ENCODE data around the gene PLA2G15. TPM values are rescaled to one million over a fixed set of nuclear protein-coding genes. Genes with fewer than 3 reads are reported as not detected.

The PLA2G15 gene
- total and polyA plus RNA-seq, 5 donors from 2014 or later = 7.5 to 10.3 (median 9.4) TPM

DNA sequence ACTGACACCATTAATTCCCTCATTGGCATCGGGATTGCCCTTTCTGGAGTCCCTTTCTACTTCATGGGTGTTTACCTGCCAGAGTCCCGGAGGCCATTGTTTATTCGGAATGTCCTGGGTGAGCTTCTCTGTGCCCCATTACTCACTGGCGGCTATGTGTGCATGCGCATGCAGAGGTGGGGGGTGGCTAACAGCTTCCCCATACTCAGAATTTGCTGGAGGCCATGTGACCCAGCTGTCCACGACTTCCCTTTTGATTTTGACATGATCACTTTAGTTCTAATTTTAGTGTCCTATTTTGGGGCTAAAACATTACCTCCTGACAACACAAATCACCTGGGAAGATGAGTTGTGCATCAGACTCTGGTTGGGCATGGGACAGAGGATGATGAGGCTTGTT, 51.5 kb downstream of the PLA2G15 start:
- no peaks in the 10 kb centered on the region for H3K27me3 Mint-ChIP-seq
- Histone ChIP-seq H3K27ac (ENCODE audit: insufficient read depth, low read length, poor library complexity, severe bottlenecking) (no peak overlapping the region), H3K4me1 (ENCODE audit: control insufficient read depth, insufficient read depth, low read length, poor library complexity, severe bottlenecking) (peaks cover 12% of the 10 kb centered on the region), H3K36me3 (ENCODE audit: control insufficient read depth, insufficient read depth, low read length) (peaks cover 93% of the 10 kb centered on the region), H3K9me3 (ENCODE audit: control insufficient read depth in 2 of 2, low read length in 2 of 2) (no peaks in the 10 kb centered on the region), H3K27me3 (ENCODE audit: control insufficient read depth, insufficient read depth, low read length) (no peaks in the 10 kb centered on the region), H3K4me3 (ENCODE audit: low read depth, low read length) (no peak overlapping the region)
- peaks cover 56% of the 10 kb centered on the region for H3K36me3 Mint-ChIP-seq
- H3K4me3 Mint-ChIP-seq = no peak overlapping the region
- H3K27ac Mint-ChIP-seq = peak overlapping the region; percentile 57 to 84 (median 75)
- H3K4me1 Mint-ChIP-seq = peaks cover 14 to 61% (median 26%) of the 10 kb centered on the region in 4 donors
- DNase-seq (no peak), ATAC-seq (ENCODE audit: low read depth in 2 of 2) (no peak)
- no peaks in the 10 kb centered on the region for H3K9me3 Mint-ChIP-seq

DNA sequence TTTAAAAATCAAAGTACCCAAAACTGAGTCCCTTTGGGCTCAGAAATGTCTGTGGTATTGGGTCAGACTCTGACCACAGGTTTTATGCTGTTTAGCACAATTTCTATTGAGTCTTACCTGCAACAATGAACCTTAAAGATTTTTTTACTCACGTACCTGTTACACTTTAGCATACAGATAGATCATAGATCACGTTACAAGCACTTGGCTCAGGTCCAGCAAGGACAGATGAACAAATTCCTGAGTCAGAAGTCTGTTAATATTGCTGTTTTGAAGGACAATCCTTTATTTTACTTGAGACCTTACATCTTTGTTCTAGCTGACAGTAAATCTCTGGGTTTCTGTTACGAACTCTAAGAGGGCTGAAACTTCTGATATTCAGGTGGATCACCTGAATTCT, 52.7 kb downstream of the PLA2G15 start:
- Histone ChIP-seq H3K9me3 (ENCODE audit: control insufficient read depth in 2 of 2, low read length in 2 of 2) (no peaks in the 10 kb centered on the region), H3K27ac (ENCODE audit: insufficient read depth, low read length, poor library complexity, severe bottlenecking) (no peak overlapping the region), H3K36me3 (ENCODE audit: control insufficient read depth, insufficient read depth, low read length) (peaks cover 96% of the 10 kb centered on the region), H3K4me1 (ENCODE audit: control insufficient read depth, insufficient read depth, low read length, poor library complexity, severe bottlenecking) (no peaks in the 10 kb centered on the region), H3K4me3 (ENCODE audit: low read depth, low read length) (no peak overlapping the region), H3K27me3 (ENCODE audit: control insufficient read depth, insufficient read depth, low read length) (no peaks in the 10 kb centered on the region)
- H3K4me1 Mint-ChIP-seq = peaks cover 12 to 56% (median 23%) of the 10 kb centered on the region in 4 donors
- peaks cover 57% of the 10 kb centered on the region for H3K36me3 Mint-ChIP-seq
- H3K4me3 Mint-ChIP-seq = no peak overlapping the region
- DNase-seq (no peak), ATAC-seq (ENCODE audit: low read depth in 2 of 2) (no peak)
- H3K9me3 Mint-ChIP-seq = no peaks in the 10 kb centered on the region
- H3K27me3 Mint-ChIP-seq = no peaks in the 10 kb centered on the region
- H3K27ac Mint-ChIP-seq = peak overlapping the region in 2 of 3 donors; percentile 17 to 21

DNA sequence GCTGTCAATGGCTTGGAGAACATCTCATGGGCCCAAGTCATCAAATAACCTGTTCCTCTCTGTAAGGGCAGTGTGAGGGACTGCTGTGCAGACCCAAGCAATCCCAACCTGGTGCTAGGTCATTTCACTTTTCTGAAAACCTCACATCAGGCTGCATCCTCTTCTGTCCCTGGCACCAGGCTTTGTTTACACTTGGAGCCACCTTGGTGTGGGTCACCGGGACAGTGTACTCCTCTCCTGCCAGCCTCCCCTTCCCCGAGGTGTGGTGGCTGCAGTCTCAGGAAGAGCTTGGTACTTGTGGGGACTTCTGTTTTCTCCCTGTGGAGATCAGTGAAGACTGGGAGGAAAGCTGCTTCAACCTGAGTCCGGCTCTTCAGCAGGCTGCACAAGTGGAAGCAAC, 53.1 kb downstream of the PLA2G15 start:
- Mint-ChIP-seq H3K36me3 (peaks cover 56% of the 10 kb centered on the region), H3K27ac (peak overlapping the region in 2 of 3 donors; percentile 21 to 52), H3K27me3 (no peaks in the 10 kb centered on the region), H3K9me3 (no peaks in the 10 kb centered on the region), H3K4me3 (no peak overlapping the region), H3K4me1 (peaks cover 12 to 55% (median 21%) of the 10 kb centered on the region in 4 donors)
- Histone ChIP-seq H3K4me3 (ENCODE audit: low read depth, low read length) (no peak overlapping the region), H3K36me3 (ENCODE audit: control insufficient read depth, insufficient read depth, low read length) (peaks cover 94% of the 10 kb centered on the region), H3K9me3 (ENCODE audit: control insufficient read depth in 2 of 2, low read length in 2 of 2) (no peaks in the 10 kb centered on the region), H3K4me1 (ENCODE audit: control insufficient read depth, insufficient read depth, low read length, poor library complexity, severe bottlenecking) (no peaks in the 10 kb centered on the region), H3K27me3 (ENCODE audit: control insufficient read depth, insufficient read depth, low read length) (no peaks in the 10 kb centered on the region), H3K27ac (ENCODE audit: insufficient read depth, low read length, poor library complexity, severe bottlenecking) (no peak overlapping the region)
- no peak for DNase-seq
- ATAC-seq (ENCODE audit: low read depth in 2 of 2) = no peak

DNA sequence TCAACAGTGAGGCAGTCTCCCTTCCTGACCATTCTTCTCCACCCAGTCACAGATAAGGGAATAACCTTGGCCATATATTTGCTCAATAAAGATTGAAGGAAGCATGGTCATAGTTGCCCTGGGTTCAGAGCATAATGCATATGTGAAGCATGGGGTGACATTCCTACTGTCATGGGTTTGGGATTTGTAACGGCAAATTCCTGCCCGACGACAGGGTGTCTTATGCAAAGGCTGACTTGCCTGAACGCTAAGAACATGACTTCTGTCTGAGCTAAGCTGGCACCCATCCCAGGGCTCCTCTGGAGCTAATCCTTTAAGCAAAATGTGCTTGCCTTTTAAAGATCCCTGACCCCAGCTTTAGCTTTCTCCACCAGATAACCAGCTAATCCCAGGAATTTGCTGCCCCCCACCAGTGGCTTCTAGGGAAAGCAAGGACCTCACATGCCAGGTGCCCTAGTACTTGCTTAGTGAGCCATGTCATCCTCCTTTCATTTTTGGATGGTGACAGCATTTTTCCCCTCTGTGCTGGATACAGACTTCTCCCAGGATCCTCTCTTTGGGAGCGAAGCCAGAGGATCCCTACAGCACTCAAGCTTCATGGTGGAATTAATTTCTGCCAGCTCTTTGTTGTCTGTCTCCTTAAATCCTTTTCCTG, 53.9 kb downstream of the PLA2G15 start:
- H3K27ac ChIP-seq (ENCODE audit: insufficient read depth, low read length, poor library complexity, severe bottlenecking) = no peak overlapping the region
- no peaks in the 10 kb centered on the region for H3K27me3 Mint-ChIP-seq
- H3K27ac Mint-ChIP-seq = peak overlapping the region; percentile 21 to 74 (median 46)
- no peaks in the 10 kb centered on the region for H3K4me1 ChIP-seq (ENCODE audit: control insufficient read depth, insufficient read depth, low read length, poor library complexity, severe bottlenecking)
- ATAC-seq (ENCODE audit: low read depth in 2 of 2) (no peak), DNase-seq (no peak)
- H3K9me3 Mint-ChIP-seq = no peaks in the 10 kb centered on the region
- H3K27me3 ChIP-seq (ENCODE audit: control insufficient read depth, insufficient read depth, low read length) = no peaks in the 10 kb centered on the region
- H3K4me3 Mint-ChIP-seq = no peak overlapping the region
- H3K4me1 Mint-ChIP-seq = peaks cover 10 to 49% (median 20%) of the 10 kb centered on the region in 4 donors
- no peaks in the 10 kb centered on the region for H3K9me3 ChIP-seq (ENCODE audit: control insufficient read depth in 2 of 2, low read length in 2 of 2)
- H3K36me3 ChIP-seq (ENCODE audit: control insufficient read depth, insufficient read depth, low read length) = peaks cover 95% of the 10 kb centered on the region
- peaks cover 58% of the 10 kb centered on the region for H3K36me3 Mint-ChIP-seq
- H3K4me3 ChIP-seq (ENCODE audit: low read depth, low read length) = no peak overlapping the region

DNA sequence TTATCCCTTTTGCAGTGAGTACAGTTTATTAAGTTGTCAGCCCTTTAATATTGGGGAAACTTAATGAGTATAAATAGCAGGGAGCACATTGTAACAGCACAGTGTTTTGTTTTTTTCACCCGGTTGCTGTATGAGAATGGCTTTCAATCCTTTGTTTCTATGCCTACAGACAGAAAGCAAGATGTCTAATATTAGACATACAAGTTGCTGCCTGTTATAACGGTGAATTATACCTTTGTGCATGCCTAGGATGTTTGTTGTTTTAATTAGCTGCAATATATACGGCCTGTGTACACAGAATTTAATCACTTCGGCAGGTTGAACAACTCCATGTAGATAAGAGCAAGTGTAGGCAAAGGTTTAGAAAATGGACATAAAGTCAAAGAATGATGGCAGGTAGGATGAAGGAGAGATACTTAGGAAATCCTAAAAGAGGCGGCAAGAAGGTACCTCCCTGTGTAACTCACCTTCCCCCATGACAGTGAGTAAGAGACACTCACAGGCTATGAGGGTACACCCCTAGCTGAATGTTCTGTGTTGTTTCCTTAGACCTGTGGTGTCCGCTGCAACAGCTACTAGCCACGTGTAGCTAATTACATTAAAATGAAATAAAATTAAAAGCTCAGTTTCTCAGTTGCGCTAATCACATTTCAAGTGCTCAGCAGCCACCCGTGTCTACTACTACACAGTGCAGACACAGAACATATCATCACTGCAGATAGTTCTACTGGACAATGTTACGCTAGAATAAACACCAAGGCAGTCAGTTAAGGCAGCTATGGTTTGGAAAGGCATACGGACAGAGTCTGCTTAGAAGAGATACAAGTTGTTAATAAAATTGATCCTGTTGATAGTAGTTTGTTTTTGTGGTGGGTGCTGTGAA, 54.6 kb downstream of the PLA2G15 start:
- H3K4me3 ChIP-seq (ENCODE audit: low read depth, low read length) = no peak overlapping the region
- H3K4me1 ChIP-seq (ENCODE audit: control insufficient read depth, insufficient read depth, low read length, poor library complexity, severe bottlenecking) = no peaks in the 10 kb centered on the region
- H3K27me3 ChIP-seq (ENCODE audit: control insufficient read depth, insufficient read depth, low read length) = no peaks in the 10 kb centered on the region
- no peak overlapping the region for H3K27ac ChIP-seq (ENCODE audit: insufficient read depth, low read length, poor library complexity, severe bottlenecking)
- no peaks in the 10 kb centered on the region for H3K9me3 ChIP-seq (ENCODE audit: control insufficient read depth in 2 of 2, low read length in 2 of 2)
- no peak for DNase-seq
- Mint-ChIP-seq H3K4me1 (peaks cover 12 to 44% (median 19%) of the 10 kb centered on the region in 4 donors), H3K27me3 (no peaks in the 10 kb centered on the region), H3K27ac (peak overlapping the region; percentile 21 to 74 (median 23)), H3K36me3 (peaks cover 51% of the 10 kb centered on the region), H3K4me3 (no peak overlapping the region), H3K9me3 (no peaks in the 10 kb centered on the region)
- ATAC-seq (ENCODE audit: low read depth in 2 of 2) = no peak
- peaks cover 93% of the 10 kb centered on the region for H3K36me3 ChIP-seq (ENCODE audit: control insufficient read depth, insufficient read depth, low read length)

DNA sequence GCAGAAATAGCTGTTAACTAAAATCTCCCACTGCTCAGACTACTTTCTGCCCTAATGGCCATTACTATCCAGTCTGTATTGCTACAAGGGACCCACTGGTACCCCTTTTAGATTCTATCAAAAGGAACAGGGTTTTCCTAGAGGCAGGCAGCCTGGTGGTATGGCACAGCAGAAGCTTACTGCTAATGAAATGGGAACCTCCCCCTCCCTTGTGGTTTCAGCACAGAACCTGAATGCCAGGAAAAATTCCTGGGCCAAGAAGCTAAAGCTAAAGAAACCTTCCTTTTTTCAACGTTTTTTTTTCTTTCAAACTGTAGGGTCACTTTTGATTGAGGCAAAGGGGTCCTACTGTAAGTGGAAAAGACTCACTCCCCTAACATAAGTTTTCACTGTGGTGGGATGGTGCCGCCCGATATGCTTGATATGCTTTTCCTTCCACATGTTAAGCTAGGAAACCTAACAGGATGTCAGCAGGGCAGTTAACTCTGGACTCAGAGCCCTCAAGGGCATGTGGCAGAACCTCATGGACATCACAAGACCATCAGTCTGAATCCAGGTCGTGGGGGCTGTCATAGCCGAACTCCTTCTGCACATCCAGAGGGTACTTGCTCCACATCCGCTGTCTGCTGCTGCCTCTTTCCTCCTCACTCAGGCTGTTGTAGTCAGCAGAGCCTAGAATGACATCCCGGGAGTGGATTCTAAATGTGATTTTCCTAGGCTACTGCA, 55.7 kb downstream of the PLA2G15 start:
- Mint-ChIP-seq H3K4me3 (no peak overlapping the region), H3K36me3 (peaks cover 47% of the 10 kb centered on the region), H3K27me3 (no peaks in the 10 kb centered on the region), H3K9me3 (no peaks in the 10 kb centered on the region), H3K27ac (peak overlapping the region in 2 of 3 donors; percentile 21 to 55), H3K4me1 (peaks cover 12 to 47% (median 20%) of the 10 kb centered on the region in 4 donors)
- no peaks in the 10 kb centered on the region for H3K4me1 ChIP-seq (ENCODE audit: control insufficient read depth, insufficient read depth, low read length, poor library complexity, severe bottlenecking)
- H3K27ac ChIP-seq (ENCODE audit: insufficient read depth, low read length, poor library complexity, severe bottlenecking) = no peak overlapping the region
- H3K27me3 ChIP-seq (ENCODE audit: control insufficient read depth, insufficient read depth, low read length) = no peaks in the 10 kb centered on the region
- H3K4me3 ChIP-seq (ENCODE audit: low read depth, low read length) = no peak overlapping the region
- DNase-seq (no peak), ATAC-seq (ENCODE audit: low read depth in 2 of 2) (no peak)
- H3K9me3 ChIP-seq (ENCODE audit: control insufficient read depth in 2 of 2, low read length in 2 of 2) = no peaks in the 10 kb centered on the region
- H3K36me3 ChIP-seq (ENCODE audit: control insufficient read depth, insufficient read depth, low read length) = peaks cover 91% of the 10 kb centered on the region

DNA sequence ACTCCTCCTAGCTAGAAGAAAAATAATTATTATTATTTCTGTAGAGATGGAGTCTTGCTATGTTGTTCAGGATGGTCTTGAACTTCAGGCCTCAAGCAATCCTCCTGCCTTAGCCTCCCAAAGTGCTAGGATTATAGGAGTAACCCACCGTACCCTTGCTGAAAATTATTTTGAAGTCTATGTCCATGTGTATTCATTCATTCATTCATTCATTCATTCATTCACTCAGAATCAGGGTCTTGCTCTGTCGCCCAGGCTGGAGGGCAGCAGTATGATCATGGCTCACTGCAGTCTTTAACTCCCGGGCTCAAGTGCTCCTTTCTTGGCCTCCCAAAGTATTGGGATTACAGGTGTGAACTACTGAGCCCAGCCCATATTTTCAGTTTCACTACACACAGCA, 61.5 kb downstream of the PLA2G15 start:
- DNase-seq (no peak), ATAC-seq (ENCODE audit: low read depth in 2 of 2) (no peak)
- no peaks in the 10 kb centered on the region for H3K9me3 Mint-ChIP-seq
- H3K36me3 Mint-ChIP-seq = peaks cover 38% of the 10 kb centered on the region
- Histone ChIP-seq H3K27ac (ENCODE audit: insufficient read depth, low read length, poor library complexity, severe bottlenecking) (no peak overlapping the region), H3K4me3 (ENCODE audit: low read depth, low read length) (no peak overlapping the region), H3K4me1 (ENCODE audit: control insufficient read depth, insufficient read depth, low read length, poor library complexity, severe bottlenecking) (peaks cover 26% of the 10 kb centered on the region), H3K9me3 (ENCODE audit: control insufficient read depth in 2 of 2, low read length in 2 of 2) (no peaks in the 10 kb centered on the region), H3K36me3 (ENCODE audit: control insufficient read depth, insufficient read depth, low read length) (peaks cover 60% of the 10 kb centered on the region), H3K27me3 (ENCODE audit: control insufficient read depth, insufficient read depth, low read length) (no peaks in the 10 kb centered on the region)
- peak overlapping the region in 1 of 4 donors; percentile 15 for H3K4me3 Mint-ChIP-seq
- H3K4me1 Mint-ChIP-seq = peaks cover 13 to 51% (median 33%) of the 10 kb centered on the region in 4 donors
- H3K27ac Mint-ChIP-seq = peak overlapping the region; percentile 20 to 76 (median 75)
- no peaks in the 10 kb centered on the region for H3K27me3 Mint-ChIP-seq

Measured in CD4-positive, CD25-positive, alpha-beta regulatory T cell (primary cell).